ENCODE measurements around the gene ROS1.

DNA sequence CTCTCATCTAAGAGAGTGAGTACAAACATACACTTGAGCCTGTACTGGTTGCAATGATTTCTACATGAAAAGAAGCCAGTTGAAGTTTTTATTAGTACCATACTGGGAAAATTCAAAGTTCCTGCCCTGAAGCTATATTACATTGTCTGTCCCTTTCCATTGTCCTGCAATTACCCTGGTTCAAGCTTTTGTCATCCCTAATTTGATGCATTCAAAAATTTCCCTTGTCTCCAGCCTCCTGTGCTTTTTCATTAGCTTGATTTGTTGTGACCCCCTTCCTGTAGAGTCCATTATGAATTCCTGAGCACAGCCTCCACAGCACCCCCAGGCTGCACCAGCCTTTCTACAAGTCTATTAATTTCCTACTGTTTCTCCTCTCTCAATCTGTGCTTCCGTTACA lies 114.0 kb downstream of the ROS1 start:
- TF ChIP-seq EZH2 (IDR thresholded peaks at IDR 0.05; ENCODE audit: borderline replicate concordance, low read length) (no peak), CTCF (conservative IDR thresholded peaks at IDR 0.05 in 1 of 2, IDR thresholded peaks at IDR 0.05 in 1 of 2; ENCODE audit: extremely low read depth in 1 of 2, insufficient read depth in 1 of 2, low read depth in 1 of 2, low read length in 2 of 2) (no peak)

Data from mammary epithelial cell (primary cell).